ENCODE results near the gene ROR1. TPM values are rescaled to one million over a fixed set of nuclear protein-coding genes. Genes with fewer than 3 reads are reported as not detected.

The ROR1 gene
- total and polyA plus RNA-seq, 9 donors = 3.0 to 26.1 (median 15.0) TPM

GRCh38 chr1:63920154-63921117 is 146.6 kb downstream of the ROR1 start:
- Histone ChIP-seq H3K4me3 (no peak overlapping the region), H3K27ac (no peak overlapping the region), H3K27me3 (no peaks in the 10 kb centered on the region), H3K4me1 (ENCODE audit: insufficient read depth) (no peaks in the 10 kb centered on the region), H3K9me3 (no peaks in the 10 kb centered on the region), H3K36me3 (no peaks in the 10 kb centered on the region)
- no peak for TF ChIP-seq CTCF (IDR thresholded peaks at IDR 0.05)
- intact Hi-C loops (cut with DNase I) = no loop called here
- WGBS, 3 donors = 57 to 69% (median 61%) methylated on average over 7 of the region's 7 CpGs
- DNase-seq = no peak

- DNase-seq = no peak
- H3K9me3 ChIP-seq = no peaks in the 10 kb centered on the region
- H3K36me3 ChIP-seq = no peaks in the 10 kb centered on the region
- 92 to 96% (median 94%) methylated on average over 5 of the region's 5 CpGs for WGBS, 3 donors
- intact Hi-C loops (cut with DNase I) = no loop called here
- H3K4me3 ChIP-seq = no peak overlapping the region
- H3K27me3 ChIP-seq = no peaks in the 10 kb centered on the region
- no peak for TF ChIP-seq POLR2A (IDR thresholded peaks at IDR 0.05)
- no peak for TF ChIP-seq CTCF (IDR thresholded peaks at IDR 0.05)
- no peak for TF ChIP-seq EP300 (IDR thresholded peaks at IDR 0.05)
- no peaks in the 10 kb centered on the region for H3K4me1 ChIP-seq (ENCODE audit: insufficient read depth)
- no peak overlapping the region for H3K27ac ChIP-seq
Measured at GRCh38 chr1:63921359-63921758, 147.5 kb downstream of the ROR1 start.

- no peaks in the 10 kb centered on the region for H3K36me3 ChIP-seq
- H3K4me1 ChIP-seq (ENCODE audit: insufficient read depth) = no peaks in the 10 kb centered on the region
- TF ChIP-seq CTCF (IDR thresholded peaks at IDR 0.05) (no peak), EP300 (IDR thresholded peaks at IDR 0.05) (no peak), POLR2A (IDR thresholded peaks at IDR 0.05) (no peak)
- no peak for DNase-seq
- intact Hi-C loops (cut with DNase I) = no loop called here
- no peaks in the 10 kb centered on the region for H3K9me3 ChIP-seq
- H3K27me3 ChIP-seq = no peaks in the 10 kb centered on the region
- no peak overlapping the region for H3K27ac ChIP-seq
- no peak overlapping the region for H3K4me3 ChIP-seq
Measured at GRCh38 chr1:63921802-63922201, 148.0 kb downstream of the ROR1 start.

- Histone ChIP-seq H3K36me3 (no peaks in the 10 kb centered on the region), H3K9me3 (no peaks in the 10 kb centered on the region), H3K4me1 (ENCODE audit: insufficient read depth) (no peaks in the 10 kb centered on the region), H3K27ac (no peak overlapping the region), H3K4me3 (no peak overlapping the region), H3K27me3 (no peaks in the 10 kb centered on the region)
- 86 to 94% (median 89%) methylated on average over 6 of the region's 6 CpGs for WGBS, 3 donors
- intact Hi-C loops (cut with DNase I) = no loop called here
- no peak for DNase-seq
- TF ChIP-seq CTCF (IDR thresholded peaks at IDR 0.05) (no peak), EP300 (IDR thresholded peaks at IDR 0.05) (no peak), POLR2A (IDR thresholded peaks at IDR 0.05) (no peak)
Measured at GRCh38 chr1:63922848-63923247, 149.0 kb downstream of the ROR1 start.
